Hepatocyte (in vitro differentiated cells): ENCODE measurements around the gene SPATA6L. TPM values are rescaled to one million over a fixed set of nuclear protein-coding genes. Genes with fewer than 3 reads are reported as not detected.

ENCODE experiments used
- DNase-seq: peaks from one replicate; pipeline ENCODE4 v3.0.0-alpha.2; 2016; ENCODE audit warnings: low spot score
- H2AFZ ChIP-seq: fragments of 200-600 bp; sonication (generic); 2 replicates; pipeline ENCODE4 v1.6.0; 2016; ENCODE audit warnings: antibody characterized with exemption, mild to moderate bottlenecking
- H3K27ac ChIP-seq: fragments of 200-600 bp; sonication (generic); 2 replicates; pipeline ENCODE4 v1.5.1; 2016; ENCODE audit warnings: mild to moderate bottlenecking
- H3K27me3 ChIP-seq: fragments of 200-600 bp; sonication (generic); 2 replicates; pipeline ENCODE4 v1.6.1; 2016
- H3K36me3 ChIP-seq: fragments of 200-600 bp; sonication (generic); replicated peaks from 2 replicates; pipeline ENCODE4 v1.5.1; 2016; ENCODE audit warnings: low read depth; ENCODE audit not compliant: insufficient read depth
- H3K4me1 ChIP-seq: fragments of 200-600 bp; sonication (generic); 2 replicates; pipeline ENCODE4 v1.5.1; 2016; ENCODE audit warnings: mild to moderate bottlenecking, moderate library complexity; ENCODE audit not compliant: insufficient read depth
- H3K4me2 ChIP-seq: fragments of 200-600 bp; sonication (generic); 2 replicates; pipeline ENCODE4 v1.6.0; 2016
- H3K4me3 ChIP-seq: fragments of 200-600 bp; sonication (generic); 2 replicates; pipeline ENCODE4 v1.5.1; 2016; ENCODE audit warnings: mild to moderate bottlenecking
- H3K79me2 ChIP-seq: fragments of 200-600 bp; sonication (generic); 2 replicates; pipeline ENCODE4 v1.6.0; 2017; ENCODE audit warnings: mild to moderate bottlenecking
- H3K9me2 ChIP-seq: fragments of 200-600 bp; sonication (generic); replicated peaks from 2 replicates; pipeline ENCODE4 v1.6.0; 2017; ENCODE audit warnings: mild to moderate bottlenecking; ENCODE audit not compliant: insufficient read depth
- H3K9me3 ChIP-seq: fragments of 200-600 bp; sonication (generic); 2 replicates; pipeline ENCODE4 v1.5.1; 2016; ENCODE audit warnings: low read depth, mild to moderate bottlenecking
- H4K20me1 ChIP-seq: fragments of 200-600 bp; sonication (generic); 2 replicates; pipeline ENCODE4 v1.6.0; 2016; ENCODE audit warnings: mild to moderate bottlenecking; ENCODE audit not compliant: insufficient read depth, poor library complexity, severe bottlenecking
- EZH2 ChIP-seq: fragments of 200-600 bp; sonication (generic); IDR thresholded peaks from 2 replicates; pipeline ENCODE4 v1.6.1; 2016; ENCODE audit warnings: antibody characterized with exemption, mild to moderate bottlenecking, borderline replicate concordance
- EZH2phosphoT487 ChIP-seq: fragments of 200-600 bp; sonication (generic); IDR thresholded peaks from one replicate; pipeline ENCODE4 v1.6.1; 2018; ENCODE audit warnings: antibody characterized with exemption, mild to moderate bottlenecking, low read depth, moderate library complexity; ENCODE audit not compliant: unreplicated experiment, severe bottlenecking
- WGBS: methylation state at CpG from one replicate; pipeline ENCODE4 v1.1.6; 2016; ENCODE audit warnings: low lambda C conversion rate; ENCODE audit errors: missing lambda C conversion rate; 5-methylcytosine and 5-hydroxymethylcytosine counted together
- polyA plus RNA-seq: library from polyadenylated mRNA; unstranded; fragments of >200 nt; fragmentation: Nextera tagmentation; extraction: Ambion mirVana; gene quantifications from 2 replicates; pipeline ENCODE4 v1.2.1, GENCODE V29; 2016
- total RNA-seq: library from RNA; depleted of rRNA; stranded (reverse); fragments of >200 nt; gene quantifications from 2 replicates; pipeline ENCODE4 v1.2.3, GENCODE V29; 2014
- TF ChIP-seq, protein P1 (sequence below): fragments of 200-600 bp; sonication (generic); IDR thresholded peaks from 2 replicates; pipeline ENCODE4 v1.5.1; 2016; ENCODE audit warnings: antibody characterized with exemption, mild to moderate bottlenecking; ENCODE audit not compliant: poor library complexity

Gene SPATA6L
- total and polyA plus RNA-seq, 2 experiments from 2014 or later = 2.0 to 2.5 TPM

- no peaks in the 10 kb centered on the region for H3K4me1 ChIP-seq
- H3K27ac ChIP-seq = no peak overlapping the region
- no peaks in the 10 kb centered on the region for H4K20me1 ChIP-seq
- no peaks in the 10 kb centered on the region for H3K27me3 ChIP-seq
- TF ChIP-seq EZH2 = no peak
- no peak for TF ChIP-seq EZH2phosphoT487
- TF ChIP-seq, protein P1, sequence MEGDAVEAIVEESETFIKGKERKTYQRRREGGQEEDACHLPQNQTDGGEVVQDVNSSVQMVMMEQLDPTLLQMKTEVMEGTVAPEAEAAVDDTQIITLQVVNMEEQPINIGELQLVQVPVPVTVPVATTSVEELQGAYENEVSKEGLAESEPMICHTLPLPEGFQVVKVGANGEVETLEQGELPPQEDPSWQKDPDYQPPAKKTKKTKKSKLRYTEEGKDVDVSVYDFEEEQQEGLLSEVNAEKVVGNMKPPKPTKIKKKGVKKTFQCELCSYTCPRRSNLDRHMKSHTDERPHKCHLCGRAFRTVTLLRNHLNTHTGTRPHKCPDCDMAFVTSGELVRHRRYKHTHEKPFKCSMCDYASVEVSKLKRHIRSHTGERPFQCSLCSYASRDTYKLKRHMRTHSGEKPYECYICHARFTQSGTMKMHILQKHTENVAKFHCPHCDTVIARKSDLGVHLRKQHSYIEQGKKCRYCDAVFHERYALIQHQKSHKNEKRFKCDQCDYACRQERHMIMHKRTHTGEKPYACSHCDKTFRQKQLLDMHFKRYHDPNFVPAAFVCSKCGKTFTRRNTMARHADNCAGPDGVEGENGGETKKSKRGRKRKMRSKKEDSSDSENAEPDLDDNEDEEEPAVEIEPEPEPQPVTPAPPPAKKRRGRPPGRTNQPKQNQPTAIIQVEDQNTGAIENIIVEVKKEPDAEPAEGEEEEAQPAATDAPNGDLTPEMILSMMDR = no peak
- H3K79me2 ChIP-seq = no peaks in the 10 kb centered on the region
- no peak overlapping the region for H2AFZ ChIP-seq
- no peak for DNase-seq
- no peaks in the 10 kb centered on the region for H3K9me3 ChIP-seq
- H3K4me2 ChIP-seq = no peak overlapping the region
- no peaks in the 10 kb centered on the region for H3K9me2 ChIP-seq
- no peaks in the 10 kb centered on the region for H3K36me3 ChIP-seq
- no peak overlapping the region for H3K4me3 ChIP-seq
- 43% methylated on average over 2 of the region's 2 CpGs for WGBS
These were observed 26.9 kb downstream of the SPATA6L start for GRCh38 chr9:4639420-4639819.

DNA sequence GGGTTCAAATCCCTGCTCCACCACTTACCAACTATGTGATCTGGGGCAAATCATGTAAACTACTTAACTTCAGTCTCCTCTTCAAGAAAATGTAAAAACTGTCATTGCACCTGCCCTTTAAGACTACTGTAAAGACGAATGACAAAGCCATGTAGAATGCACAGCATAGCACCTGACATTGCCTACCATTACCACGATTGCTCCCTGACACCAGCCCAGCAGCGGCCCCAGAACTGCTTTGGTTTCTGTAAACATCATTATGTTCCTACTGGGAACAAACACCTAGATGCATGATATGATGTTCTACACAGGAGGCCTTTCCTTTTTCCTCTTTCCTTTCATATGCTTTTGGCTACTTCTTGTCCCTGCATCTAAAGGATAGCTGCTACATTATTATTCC is 27.3 kb downstream of the SPATA6L start:
- WGBS = 72% methylated on average over 3 of the region's 3 CpGs

DNA sequence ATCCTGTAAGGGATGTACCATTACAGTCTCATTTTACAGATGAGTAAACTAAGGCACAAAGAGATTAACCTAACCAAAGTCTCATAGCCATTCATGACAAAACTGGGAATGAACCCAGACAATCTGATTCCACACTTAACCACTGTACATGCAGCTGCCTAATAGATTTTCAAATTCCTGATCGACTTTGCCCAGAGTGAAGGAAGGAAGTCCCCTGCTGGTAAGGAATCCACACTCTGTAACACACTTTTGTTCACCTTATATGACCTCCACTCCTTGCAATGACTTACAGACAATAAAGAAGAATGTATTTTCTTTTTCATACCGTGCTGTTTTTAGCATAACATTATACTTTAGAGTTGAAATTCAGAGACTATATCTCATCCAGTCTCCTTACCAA is 35.4 kb downstream of the SPATA6L start:
- 40% methylated on average over 2 of the region's 2 CpGs for WGBS
- H3K27ac ChIP-seq = no peak overlapping the region
- H3K9me2 ChIP-seq = peaks cover 2% of the 10 kb centered on the region
- TF ChIP-seq, protein P1 = no peak
- no peak for TF ChIP-seq EZH2
- no peak overlapping the region for H2AFZ ChIP-seq
- H3K79me2 ChIP-seq = no peaks in the 10 kb centered on the region
- H4K20me1 ChIP-seq = no peaks in the 10 kb centered on the region
- no peak for DNase-seq
- H3K9me3 ChIP-seq = no peaks in the 10 kb centered on the region
- H3K4me1 ChIP-seq = no peaks in the 10 kb centered on the region
- H3K27me3 ChIP-seq = no peaks in the 10 kb centered on the region
- no peak overlapping the region for H3K4me3 ChIP-seq
- no peak overlapping the region for H3K4me2 ChIP-seq
- H3K36me3 ChIP-seq = no peaks in the 10 kb centered on the region

More for the DNA sequence above, 27.3 kb downstream of the SPATA6L start:
- H3K4me1 ChIP-seq = no peaks in the 10 kb centered on the region
- no peak overlapping the region for H3K4me3 ChIP-seq
- no peaks in the 10 kb centered on the region for H3K9me3 ChIP-seq
- no peak for DNase-seq
- H3K27ac ChIP-seq = no peak overlapping the region
- no peaks in the 10 kb centered on the region for H3K36me3 ChIP-seq
- H2AFZ ChIP-seq = no peak overlapping the region
- no peaks in the 10 kb centered on the region for H4K20me1 ChIP-seq
- no peaks in the 10 kb centered on the region for H3K9me2 ChIP-seq
- no peak overlapping the region for H3K4me2 ChIP-seq
- TF ChIP-seq, protein P1 = no peak
- no peak for TF ChIP-seq EZH2phosphoT487
- no peaks in the 10 kb centered on the region for H3K79me2 ChIP-seq
- H3K27me3 ChIP-seq = no peaks in the 10 kb centered on the region

DNA sequence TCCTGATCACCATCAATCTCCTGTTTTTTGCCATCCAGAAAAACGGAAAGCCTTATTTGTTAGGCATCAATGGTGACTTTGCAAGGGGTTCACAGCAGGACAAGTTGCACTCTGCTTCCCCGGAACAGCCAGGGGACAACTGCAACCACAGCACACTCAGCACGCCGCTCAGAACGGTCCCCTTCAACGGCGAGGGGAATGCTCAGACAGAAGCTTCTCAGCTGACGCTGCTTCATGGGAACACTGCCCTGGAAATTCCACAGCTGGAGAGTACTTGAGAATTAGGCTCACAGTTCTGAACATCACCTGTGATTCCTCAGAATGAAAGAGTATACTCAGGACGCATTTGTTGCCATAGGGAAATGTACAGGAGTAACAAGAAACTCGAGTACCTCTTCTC is 44.3 kb downstream of the SPATA6L start:
- WGBS = 80% methylated on average over 10 of the region's 10 CpGs
- Histone ChIP-seq H2AFZ (no peak overlapping the region), H3K4me1 (no peaks in the 10 kb centered on the region), H3K9me2 (peaks cover 2% of the 10 kb centered on the region), H3K27ac (no peak overlapping the region), H3K79me2 (no peaks in the 10 kb centered on the region), H3K36me3 (no peaks in the 10 kb centered on the region), H4K20me1 (no peaks in the 10 kb centered on the region), H3K9me3 (no peaks in the 10 kb centered on the region), H3K4me2 (no peak overlapping the region), H3K27me3 (no peaks in the 10 kb centered on the region), H3K4me3 (no peak overlapping the region)
- TF ChIP-seq EZH2 (no peak), EZH2phosphoT487 (no peak)
- TF ChIP-seq, protein P1 = no peak
- DNase-seq = no peak
